GM19467 (cell line): ENCODE data around the gene UGT2B7.
A peak's percentile ranks its signal among the peaks of the same experiment; 100 is the strongest.
"Not testable (repeated sequence)": the region's sequence is repeated elsewhere in the genome, so short reads cannot be mapped to it uniquely, and the experiment has no call there.

ENCODE experiments used
- ATAC-seq: cut with Tn5 transposase; IDR thresholded peaks from one replicate; pipeline ENCODE4 v1.9.1; 2021; ENCODE audit warnings: mild to moderate bottlenecking, moderate library complexity; ENCODE audit not compliant: unreplicated experiment

UGT2B7 gene

DNA sequence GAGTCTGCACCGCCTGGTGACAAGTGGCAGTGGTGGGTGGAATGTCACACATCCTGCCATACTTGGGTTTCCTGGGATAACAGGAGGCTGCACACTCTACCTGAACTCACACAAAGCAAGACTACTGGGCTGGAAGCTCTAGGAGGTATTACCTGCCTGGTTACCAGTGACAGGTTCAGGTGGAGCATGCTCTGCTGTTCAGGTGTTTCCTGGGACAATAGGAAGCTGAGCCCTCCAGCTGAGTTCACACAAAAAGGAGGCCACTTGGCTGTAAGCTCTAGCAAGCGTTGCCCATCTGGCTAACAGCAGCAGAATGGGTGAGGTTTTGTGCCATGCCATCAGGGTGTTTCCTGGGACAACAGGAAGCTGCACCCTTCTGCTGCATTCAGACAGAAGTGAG, 17.4 kb upstream of the UGT2B7 start:
- ATAC-seq, result no peak

DNA sequence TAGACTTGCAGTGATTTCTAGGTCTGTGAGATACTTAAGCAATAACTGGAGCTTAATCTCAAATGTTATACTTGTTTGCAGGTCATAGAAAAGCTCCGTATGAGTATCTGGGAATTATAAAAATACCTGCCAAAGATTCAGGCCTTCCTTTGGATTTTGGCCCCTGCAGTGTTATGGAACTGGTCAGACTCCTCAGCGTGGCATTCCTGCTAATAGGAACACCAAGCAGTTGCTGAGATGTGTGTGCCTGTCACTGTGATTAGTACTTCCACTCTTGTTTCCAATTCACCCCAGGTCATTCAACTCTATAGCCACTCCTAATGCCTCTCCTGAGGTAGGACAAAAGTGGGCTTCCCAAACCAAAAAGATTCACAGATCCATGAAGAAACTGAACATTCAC, 7.8 kb upstream of the UGT2B7 start:
- ATAC-seq, result no peak

DNA sequence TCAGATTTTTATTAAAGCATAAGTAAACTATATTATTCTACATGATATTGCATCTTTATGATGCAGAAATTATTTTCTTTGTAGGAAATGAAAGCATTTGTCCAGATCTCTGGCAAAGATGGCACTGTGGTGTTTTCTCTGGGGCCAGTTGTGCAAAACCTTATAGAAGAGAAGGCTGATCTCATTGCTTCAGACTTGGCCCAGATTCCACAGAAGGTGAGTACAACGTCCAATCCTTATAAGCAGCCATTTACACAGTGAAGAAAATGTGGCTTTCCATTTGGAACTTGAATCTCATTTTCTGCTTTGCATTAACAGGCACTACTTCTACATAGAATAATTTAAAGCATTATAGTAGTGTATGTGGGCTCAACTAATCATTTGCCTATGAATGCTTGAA, 6.9 kb upstream of the UGT2B7 start:
- no peak for ATAC-seq

DNA sequence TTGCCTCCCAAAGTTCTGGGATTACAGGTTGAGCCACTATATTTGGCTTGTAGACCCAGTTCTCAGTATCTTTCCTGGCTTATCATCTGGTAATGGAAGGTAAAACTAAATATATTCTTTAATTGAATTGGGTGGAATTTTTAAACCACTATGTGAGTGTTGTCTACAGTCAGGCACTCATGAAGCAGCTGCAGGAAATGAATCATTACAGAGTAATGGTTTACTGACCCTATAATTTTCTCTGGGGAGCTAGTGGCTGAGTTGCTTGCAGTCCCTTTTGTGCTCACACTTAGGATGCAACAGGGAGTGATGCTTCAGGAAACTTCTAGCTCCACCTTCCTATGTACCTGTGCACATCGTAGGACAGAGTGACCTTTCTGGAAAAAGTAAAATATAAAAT, 4.1 kb upstream of the UGT2B7 start:
- ATAC-seq, result no peak

DNA sequence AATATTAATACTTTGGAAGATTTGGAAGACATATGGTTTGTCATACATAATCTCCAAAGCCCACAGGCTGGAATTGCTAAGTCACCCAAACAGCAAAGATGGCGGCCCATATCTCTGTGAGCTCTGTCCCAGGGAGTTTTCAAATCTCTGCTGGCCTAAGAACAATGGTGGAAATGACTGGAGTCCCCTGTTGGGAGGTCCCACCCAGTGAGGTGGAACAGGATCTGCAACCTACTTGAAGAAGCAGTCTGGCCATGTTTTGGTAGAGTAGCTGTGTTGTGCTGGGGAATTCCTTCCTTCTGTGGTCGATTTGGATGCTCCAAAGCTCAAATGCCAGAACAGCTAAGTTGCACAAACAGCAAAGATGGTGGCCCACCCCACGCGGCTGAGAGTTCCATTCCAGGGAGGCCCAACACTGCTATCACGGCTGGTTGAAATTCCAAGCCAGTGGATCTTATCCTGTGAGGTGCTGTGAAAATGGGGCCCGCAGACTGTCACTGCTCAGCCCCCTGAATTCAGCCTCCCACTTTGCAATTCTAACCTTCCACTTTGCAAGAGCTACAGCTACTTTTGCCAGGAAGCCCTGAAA, 3.2 kb upstream of the UGT2B7 start:
- no peak for ATAC-seq

DNA sequence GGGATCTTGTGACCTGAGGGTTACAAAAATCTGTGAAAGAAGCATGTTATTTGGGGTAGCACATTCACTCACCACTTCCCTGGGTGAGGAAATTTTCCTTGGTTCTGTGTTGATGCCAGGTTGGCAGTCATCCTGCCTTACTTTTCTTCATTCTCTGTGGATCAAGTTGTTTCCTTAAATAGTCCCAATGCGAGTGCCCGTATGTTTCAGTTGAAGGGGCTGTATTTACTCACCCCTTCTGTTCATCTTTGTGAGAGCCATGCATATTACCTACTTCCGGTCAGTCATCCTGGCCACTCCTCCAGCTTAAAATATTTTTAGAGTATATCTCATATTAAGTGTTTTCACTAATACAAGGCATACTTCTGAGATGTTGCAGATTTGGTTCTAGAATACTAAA, 2.6 kb upstream of the UGT2B7 start:
- ATAC-seq, result no peak

DNA sequence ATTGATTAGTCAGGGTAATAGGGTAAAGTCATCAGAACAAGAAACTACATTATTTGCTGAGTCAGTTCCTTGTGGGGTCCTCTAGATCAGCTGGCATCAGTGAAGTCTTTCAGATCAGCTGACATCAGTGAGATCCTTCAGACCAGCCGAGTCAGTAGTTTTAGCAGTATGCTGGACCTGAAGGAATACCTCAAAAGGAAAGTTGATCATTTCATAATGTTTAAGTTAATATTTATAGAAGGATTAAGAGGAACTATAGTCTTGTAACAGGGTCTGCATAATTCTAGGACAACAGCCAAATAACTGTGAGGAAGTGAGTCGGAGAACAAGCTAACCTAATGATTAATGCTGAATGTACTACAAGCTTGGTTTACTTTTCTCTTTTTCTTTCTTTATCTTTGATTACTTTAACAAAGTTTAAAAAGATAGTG, 958 bp upstream of the UGT2B7 start:
- ATAC-seq, result peak; percentile 48

DNA sequence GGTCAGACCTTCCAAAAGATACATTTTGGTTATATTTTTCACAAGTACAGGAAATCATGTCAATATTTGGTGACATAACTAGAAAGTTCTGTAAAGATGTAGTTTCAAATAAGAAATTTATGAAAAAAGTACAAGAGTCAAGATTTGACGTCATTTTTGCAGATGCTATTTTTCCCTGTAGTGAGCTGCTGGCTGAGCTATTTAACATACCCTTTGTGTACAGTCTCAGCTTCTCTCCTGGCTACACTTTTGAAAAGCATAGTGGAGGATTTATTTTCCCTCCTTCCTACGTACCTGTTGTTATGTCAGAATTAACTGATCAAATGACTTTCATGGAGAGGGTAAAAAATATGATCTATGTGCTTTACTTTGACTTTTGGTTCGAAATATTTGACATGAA, 536 bp downstream of the UGT2B7 start:
- no peak for ATAC-seq

DNA sequence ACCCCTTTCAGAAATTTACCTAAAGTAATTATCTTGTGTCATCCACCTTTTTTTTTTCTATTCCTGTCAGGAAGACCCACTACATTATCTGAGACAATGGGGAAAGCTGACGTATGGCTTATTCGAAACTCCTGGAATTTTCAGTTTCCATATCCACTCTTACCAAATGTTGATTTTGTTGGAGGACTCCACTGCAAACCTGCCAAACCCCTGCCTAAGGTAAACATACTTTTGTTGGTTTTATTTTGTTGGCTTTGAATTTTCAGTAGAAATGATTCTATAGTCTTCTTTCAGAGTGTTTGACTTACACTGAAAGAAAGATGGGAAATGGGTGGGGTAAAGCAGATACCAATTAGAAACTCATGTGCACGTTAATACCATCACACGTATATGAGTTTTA, 2.2 kb downstream of the UGT2B7 start:
- ATAC-seq, result no peak

DNA sequence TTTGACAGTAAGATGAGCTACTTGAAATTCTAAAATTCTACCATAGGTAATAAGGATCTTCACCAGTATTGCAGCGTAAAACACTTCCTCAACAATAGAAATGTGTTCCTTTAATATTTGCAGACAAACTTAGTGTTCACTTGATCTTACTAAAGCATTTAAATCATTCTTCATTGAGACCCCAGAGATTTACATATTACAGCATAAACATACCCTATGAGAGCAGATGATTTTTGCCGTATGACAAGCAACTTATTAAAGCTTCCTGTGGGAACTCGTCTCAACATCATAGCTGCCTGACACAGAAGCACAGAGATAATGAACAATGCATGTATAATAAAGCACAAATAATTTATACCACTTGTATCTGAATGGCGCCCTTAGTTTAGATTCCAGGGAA, 3.6 kb downstream of the UGT2B7 start:
- no peak for ATAC-seq

DNA sequence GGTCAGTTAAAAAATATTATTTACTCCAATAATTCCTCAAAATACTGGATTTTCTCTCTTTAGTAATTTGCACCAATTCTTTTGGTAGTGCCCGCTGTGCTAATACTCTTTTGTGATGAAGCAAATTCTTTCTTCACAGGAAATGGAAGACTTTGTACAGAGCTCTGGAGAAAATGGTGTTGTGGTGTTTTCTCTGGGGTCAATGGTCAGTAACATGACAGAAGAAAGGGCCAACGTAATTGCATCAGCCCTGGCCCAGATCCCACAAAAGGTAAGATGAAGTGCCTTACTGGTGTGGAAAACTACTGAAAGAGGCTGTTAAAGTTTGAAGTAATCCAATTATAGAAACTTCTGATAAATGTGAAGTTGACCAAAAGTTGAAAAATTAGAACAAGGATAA, 6.4 kb downstream of the UGT2B7 start:
- ATAC-seq, result not testable (repeated sequence)

DNA sequence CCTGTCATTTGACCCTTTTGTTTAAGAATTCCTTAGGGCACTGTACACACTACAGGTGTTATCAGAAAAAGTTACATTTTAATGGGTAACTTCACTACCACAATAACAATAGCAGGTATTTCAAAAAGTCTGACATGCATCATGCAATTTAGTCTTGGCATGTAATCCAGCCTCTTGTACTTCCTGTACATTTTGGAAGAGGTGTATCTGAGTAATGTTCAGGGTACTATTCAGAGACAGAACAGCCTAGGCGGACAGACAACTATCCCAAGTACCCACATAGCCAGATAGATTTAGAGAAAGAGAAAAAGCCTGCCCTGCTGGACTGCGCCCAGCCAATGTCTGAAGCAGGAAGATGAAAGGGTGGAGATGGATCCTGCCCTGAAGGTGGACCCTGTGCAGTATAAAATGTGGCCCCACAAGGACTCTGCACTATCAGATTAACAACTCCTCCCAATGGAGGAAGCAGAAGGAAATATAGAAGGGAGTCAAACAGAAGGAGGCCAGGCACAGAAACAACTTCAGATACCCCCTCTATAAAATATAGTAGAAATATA, 8.5 kb downstream of the UGT2B7 start:
- ATAC-seq, result no peak

DNA sequence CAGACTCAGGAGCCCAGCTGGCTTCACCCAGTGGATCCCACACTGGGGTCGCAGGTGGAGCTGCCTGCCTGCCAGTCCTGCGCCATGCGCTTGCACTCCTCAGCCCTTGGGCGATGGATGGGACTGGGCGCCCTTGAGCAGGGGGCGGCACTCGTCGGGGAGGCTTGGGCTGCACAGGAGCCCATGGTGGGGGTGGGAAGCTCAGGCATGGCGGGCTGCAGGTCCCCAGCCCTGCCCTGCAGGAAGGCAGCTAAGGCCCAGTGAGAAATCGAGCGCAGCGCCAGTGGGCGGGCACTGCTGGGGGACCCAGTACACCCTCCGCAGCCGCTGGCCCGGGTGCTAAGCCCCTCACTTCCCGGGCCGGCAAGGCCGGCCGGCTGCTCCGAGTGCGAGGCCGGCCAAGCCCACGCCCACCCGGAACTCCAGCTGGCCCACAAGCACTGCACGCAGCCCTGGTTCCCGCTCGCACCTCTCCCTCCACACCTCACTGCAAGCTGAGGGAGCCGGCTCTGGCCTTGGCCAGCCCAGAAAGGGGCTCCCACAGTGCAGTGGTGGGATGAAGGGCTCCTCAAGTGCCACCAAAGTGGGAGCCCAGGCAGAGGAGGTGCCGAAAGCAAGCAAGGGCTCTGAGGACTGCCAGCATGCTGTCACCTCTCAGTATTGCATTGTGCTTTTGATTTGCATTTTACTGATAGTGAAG, 19.0 kb downstream of the UGT2B7 start:
- not testable (repeated sequence) for ATAC-seq

DNA sequence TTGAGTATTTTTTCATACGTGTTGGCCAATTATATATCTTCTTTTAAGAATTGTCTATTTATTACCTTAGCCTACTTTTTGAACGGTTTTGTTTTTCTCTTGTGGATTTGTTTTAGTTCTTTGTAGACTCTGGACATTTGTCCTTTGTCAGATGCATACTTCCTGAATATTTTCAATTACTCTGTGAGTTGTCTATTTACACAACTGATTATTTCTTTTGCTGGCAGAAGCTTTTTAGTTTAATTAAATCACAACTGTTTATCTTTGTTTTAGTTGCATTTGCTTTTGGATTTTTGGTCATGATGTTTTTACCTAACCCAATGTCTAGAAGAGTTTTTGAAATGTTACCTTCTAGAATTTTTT, 19.6 kb downstream of the UGT2B7 start:
- ATAC-seq, result no peak

DNA sequence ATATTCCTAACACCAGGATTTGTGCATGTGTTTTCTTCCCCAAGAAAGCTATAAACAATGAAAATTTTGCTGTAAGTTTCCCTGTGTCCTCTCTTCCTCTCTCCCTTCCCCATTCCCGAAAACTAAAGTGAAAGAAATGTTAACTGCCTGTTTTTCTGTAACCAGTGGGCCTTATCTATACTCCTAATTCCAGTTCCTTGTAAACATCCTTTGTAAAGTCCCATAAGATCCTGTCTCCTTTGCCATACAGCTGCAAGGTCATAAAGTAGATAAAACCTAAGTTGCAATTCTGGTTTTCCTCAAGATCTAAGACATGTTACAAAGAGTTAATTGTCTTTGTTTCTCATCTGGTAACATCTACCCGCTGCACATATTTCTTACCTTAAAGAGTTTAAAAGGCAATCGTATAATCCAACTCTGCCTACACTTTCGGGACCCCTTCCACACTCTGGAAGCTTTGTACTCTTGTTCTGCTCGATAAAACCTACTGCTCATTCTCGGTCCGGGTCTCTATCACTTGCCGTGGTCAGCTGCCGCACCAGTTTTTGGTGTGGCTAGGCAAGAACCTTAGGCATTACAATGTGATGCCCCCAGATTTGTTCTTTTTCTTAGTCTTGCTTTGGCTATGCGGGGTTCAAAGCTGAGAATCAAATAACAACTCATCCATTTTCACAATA, 20.5 kb downstream of the UGT2B7 start:
- no peak for ATAC-seq

DNA sequence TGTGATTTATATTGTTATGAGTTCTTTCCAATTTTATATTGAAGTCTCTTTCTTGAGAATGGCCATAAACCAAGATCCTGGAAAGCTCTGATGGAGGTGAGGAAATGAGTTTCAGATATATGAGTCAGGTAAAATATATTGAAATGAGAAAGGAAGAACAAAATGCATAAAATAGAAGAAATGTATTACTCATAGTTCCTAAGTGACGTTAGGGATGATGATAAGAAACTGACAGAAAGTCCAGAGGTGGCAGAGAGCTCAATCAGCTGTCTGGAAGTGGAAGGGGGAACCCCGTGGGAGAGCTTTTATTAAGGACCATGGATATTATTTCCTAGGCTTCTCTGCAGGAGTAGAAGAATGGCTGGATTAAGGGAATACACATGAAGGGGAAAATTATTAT, 24.6 kb downstream of the UGT2B7 start:
- no peak for ATAC-seq

DNA sequence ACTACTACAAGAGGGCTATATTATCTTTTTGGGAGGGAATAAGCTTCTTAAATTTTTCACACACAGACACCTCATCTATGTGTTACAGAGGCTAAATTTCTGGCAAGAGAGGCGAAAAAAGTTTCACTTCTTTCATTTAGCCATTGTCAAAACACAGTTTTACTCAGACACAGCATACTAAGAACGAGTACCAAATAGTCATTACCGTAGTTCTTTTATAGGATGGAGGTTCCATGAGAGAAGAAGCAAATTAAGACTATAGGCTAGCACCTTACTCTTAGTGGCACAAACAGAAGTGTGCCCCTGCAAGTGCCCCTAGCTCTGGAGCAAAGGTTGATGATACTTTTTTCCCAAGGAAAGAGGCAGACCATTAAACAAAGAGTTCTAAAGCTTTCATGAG, 26.2 kb downstream of the UGT2B7 start:
- no peak for ATAC-seq

DNA sequence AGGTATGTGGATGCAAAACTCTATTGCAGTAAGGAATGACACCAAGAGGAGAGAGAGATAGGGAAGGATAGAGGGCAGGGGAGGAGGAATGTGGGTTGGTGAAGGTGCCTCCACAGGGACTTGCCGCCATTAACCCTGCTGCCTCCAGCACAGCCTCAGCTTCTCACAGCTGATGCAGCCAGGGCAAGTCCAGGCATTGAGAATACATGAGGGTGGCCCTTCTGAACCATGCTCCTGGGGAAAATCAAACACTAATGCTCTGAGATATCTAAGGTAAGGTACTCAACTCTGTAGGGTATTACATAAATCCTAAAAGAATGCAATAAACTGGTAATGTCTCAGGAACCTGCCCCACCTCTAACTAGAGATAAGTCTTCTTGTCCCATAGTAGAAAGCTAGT, 28.7 kb downstream of the UGT2B7 start:
- ATAC-seq, result no peak

DNA sequence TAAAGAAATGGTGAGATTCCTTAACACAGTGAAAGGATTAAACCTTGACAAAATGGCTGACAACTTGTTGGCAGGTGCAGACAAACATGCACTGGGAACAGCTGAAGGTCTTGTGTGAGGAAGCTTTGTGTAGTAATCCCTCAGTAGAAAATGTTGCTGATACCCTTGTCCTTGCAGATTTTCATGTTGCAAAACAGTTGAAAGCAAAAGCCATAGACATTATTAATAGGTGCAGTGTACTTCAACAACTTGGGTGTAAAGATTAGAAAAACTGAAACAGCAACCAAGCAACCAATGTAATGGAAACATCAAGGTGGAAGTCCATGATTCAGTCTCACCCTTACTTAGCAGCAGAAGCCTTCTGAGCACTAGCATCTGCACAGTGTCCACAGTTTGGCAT, 29.8 kb downstream of the UGT2B7 start:
- ATAC-seq, result no peak

DNA sequence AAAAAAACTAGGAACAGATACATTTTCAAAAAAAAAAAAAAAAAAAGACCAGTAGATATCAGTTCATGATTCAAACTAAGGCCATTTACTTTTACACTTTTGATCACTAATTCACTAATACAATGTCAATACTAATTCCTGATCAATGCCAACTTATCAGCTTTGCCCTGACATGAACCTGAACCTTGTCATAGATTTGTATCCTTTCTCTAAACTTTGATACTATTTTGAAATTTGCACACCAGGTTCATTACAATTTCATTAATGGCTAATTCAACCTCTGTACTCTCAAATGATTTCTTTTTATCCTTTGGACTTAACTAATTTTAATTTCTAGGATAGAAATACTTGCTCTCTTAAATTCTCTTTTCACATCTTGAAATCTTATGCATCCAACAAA, 37.7 kb downstream of the UGT2B7 start:
- no peak for ATAC-seq

DNA sequence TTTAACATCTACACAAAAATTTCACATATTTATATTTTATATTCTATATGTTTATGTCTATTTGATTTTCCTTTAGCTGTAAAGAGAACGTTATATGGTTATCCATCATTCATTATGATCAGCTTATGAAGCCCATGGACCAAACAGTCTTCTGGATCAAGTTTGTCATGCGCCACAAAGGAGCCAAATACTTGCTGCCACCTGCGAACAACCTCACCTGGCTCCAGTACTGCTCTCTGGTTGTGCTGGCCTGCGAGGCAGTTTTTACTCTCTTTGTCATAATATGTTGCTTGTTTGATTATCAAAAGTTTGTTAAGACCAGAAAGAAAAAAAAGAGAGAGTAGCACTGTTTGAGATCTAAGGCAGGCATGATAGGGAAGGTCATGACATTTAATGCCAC, 38.2 kb downstream of the UGT2B7 start:
- no peak for ATAC-seq

DNA sequence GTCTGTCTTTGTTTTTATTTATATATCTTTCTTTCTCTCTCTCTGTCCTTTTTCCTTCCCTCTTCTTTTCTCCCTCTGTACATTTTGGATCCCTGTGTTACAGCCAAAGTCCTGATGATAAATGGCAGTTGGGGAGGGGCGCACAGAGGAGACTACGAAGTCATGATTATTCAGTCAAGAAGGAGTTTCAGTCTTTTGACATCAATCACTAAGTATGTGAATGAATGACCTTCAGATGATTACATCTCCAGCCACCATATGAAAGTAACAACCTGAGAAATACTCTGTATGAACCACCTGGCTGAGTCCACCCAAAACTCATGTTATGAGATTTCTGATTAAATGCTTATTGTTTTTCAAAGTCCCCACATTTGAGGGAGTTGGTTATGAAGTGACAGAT, 45.0 kb downstream of the UGT2B7 start:
- ATAC-seq, result no peak
